Measurements from ENCODE around the gene PIK3CB. TPM values are rescaled to one million over a fixed set of nuclear protein-coding genes. Genes with fewer than 3 reads are reported as not detected.

Gene PIK3CB
- total and polyA plus RNA-seq, 4 donors = 4.7 to 15.9 (median 11.1) TPM

DNA sequence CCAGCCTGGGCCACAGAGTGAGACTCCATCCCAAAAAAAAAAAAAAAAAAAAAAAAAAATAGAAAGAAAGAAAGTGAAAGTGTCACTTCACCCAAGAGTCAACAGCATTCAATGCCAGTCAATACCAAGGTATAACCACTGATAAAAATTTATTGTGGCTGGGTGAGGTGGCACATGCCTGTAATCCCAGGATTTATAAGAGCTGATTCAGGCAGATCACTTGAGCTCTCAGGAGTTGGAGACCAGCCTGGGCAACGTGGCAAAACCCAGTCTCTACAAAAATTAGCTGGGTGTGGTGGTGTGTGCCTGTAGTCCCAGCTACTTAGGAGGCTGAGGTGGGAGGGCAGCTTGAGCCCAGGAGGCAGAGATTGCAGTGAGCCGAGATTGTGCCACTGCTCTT is 46.5 kb upstream of the PIK3CB start:
- Histone ChIP-seq H3K27ac (ENCODE audit: low read depth in 1 of 2, low read length in 2 of 2) (no peak overlapping the region), H3K9me3 (ENCODE audit: control insufficient read depth in 4 of 4, low read length in 3 of 4) (no peaks in the 10 kb centered on the region), H3K4me3 (ENCODE audit: low read depth in 1 of 3, low read length in 3 of 3) (no peak overlapping the region), H3K4me1 (ENCODE audit: control insufficient read depth in 4 of 4, insufficient read depth in 4 of 4, low read length in 3 of 4) (no peaks in the 10 kb centered on the region), H3K36me3 (ENCODE audit: control insufficient read depth in 4 of 4, insufficient read depth in 3 of 4, low read depth in 1 of 4, low read length in 3 of 4) (no peaks in the 10 kb centered on the region), H3K9ac (ENCODE audit: low read depth in 1 of 2, low read length in 2 of 2) (no peak overlapping the region), H3K27me3 (ENCODE audit: control insufficient read depth in 4 of 4, insufficient read depth in 4 of 4, low read length in 3 of 4) (no peaks in the 10 kb centered on the region)
- TF ChIP-seq NR2F2 (IDR thresholded peaks at IDR 0.05) (no peak), FOXA1 (IDR thresholded peaks at IDR 0.05) (no peak), ZBTB33 (IDR thresholded peaks at IDR 0.05) (no peak), YY1 (IDR thresholded peaks at IDR 0.05) (no peak), TAF1 (conservative IDR thresholded peaks at IDR 0.05) (no peak), GABPA (IDR thresholded peaks at IDR 0.05 in 1 of 2, conservative IDR thresholded peaks at IDR 0.05 in 1 of 2) (no peak), HNF4G (IDR thresholded peaks at IDR 0.05) (no peak)
- TF ChIP-seq, protein P1, sequence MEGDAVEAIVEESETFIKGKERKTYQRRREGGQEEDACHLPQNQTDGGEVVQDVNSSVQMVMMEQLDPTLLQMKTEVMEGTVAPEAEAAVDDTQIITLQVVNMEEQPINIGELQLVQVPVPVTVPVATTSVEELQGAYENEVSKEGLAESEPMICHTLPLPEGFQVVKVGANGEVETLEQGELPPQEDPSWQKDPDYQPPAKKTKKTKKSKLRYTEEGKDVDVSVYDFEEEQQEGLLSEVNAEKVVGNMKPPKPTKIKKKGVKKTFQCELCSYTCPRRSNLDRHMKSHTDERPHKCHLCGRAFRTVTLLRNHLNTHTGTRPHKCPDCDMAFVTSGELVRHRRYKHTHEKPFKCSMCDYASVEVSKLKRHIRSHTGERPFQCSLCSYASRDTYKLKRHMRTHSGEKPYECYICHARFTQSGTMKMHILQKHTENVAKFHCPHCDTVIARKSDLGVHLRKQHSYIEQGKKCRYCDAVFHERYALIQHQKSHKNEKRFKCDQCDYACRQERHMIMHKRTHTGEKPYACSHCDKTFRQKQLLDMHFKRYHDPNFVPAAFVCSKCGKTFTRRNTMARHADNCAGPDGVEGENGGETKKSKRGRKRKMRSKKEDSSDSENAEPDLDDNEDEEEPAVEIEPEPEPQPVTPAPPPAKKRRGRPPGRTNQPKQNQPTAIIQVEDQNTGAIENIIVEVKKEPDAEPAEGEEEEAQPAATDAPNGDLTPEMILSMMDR (IDR thresholded peaks at IDR 0.05; ENCODE audit: low read depth, low read length, missing input control) = no peak
- TF ChIP-seq, protein P2, sequence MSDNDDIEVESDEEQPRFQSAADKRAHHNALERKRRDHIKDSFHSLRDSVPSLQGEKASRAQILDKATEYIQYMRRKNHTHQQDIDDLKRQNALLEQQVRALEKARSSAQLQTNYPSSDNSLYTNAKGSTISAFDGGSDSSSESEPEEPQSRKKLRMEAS (IDR thresholded peaks at IDR 0.05) = no peak
- TF ChIP-seq, protein P3, sequence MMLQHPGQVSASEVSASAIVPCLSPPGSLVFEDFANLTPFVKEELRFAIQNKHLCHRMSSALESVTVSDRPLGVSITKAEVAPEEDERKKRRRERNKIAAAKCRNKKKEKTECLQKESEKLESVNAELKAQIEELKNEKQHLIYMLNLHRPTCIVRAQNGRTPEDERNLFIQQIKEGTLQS (IDR thresholded peaks at IDR 0.05) = no peak
- 82% methylated on average over 2 of the region's 2 CpGs for WGBS
- DNase-seq (ENCODE audit: low spot score) = no peak

DNA sequence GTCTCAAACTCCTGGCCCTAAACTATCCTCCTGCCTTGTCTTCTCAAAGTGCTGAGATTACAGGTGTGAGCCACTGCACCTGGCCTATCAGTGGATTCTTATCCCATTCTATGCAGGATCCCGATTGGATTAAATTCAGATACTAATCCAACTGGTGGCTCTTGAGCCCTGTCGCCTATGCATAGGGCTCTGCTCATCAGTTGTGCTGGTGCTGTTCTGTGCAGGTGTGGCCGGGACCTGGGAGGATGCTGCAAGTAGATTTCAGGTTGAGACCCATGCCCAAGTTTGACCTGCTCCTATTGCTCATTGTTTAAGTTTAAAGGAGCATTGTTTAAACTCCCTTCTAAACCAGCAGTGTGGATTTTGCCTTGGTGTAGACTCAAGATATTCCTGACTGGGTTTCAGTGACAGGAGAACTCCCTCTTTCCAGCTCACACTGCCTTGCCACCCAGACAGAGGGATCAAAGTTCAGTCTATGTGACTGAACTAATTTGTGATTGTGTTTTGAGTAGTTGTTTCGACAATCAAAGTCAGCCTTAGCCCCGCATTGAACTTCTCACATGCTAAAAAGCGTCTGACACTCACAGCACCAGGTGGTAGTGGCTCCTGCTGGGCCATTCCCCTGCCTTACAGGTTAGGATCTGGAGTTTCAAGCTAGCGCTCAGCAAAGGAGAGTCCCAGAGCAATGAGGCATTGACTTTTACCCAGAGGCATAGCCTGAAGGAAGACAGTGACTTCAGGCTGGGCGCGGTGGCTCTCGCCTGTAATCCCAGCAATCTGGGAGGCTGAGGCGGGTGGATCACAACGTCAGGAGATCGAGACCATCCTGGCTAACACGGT is 45.0 kb upstream of the PIK3CB start:
- H3K27me3 ChIP-seq (ENCODE audit: control insufficient read depth in 4 of 4, insufficient read depth in 4 of 4, low read length in 3 of 4) = no peaks in the 10 kb centered on the region
- TF ChIP-seq YY1 (IDR thresholded peaks at IDR 0.05) = no peak
- TF ChIP-seq TAF1 (conservative IDR thresholded peaks at IDR 0.05) = no peak
- no peak for TF ChIP-seq RXRA (IDR thresholded peaks at IDR 0.05)
- TF ChIP-seq, protein P3 (IDR thresholded peaks at IDR 0.05) = no peak
- TF ChIP-seq FOXA1 (IDR thresholded peaks at IDR 0.05) = no peak
- no peak for TF ChIP-seq FOXA2 (IDR thresholded peaks at IDR 0.05)
- no peak for TF ChIP-seq HNF4A (conservative IDR thresholded peaks at IDR 0.05)
- no peak overlapping the region for H3K27ac ChIP-seq (ENCODE audit: low read depth in 1 of 2, low read length in 2 of 2)
- WGBS = 74% methylated on average over 14 of the region's 14 CpGs
- H3K9ac ChIP-seq (ENCODE audit: low read depth in 1 of 2, low read length in 2 of 2) = no peak overlapping the region
- no peak overlapping the region for H3K4me3 ChIP-seq (ENCODE audit: low read depth in 1 of 3, low read length in 3 of 3)
- H3K9me3 ChIP-seq (ENCODE audit: control insufficient read depth in 4 of 4, low read length in 3 of 4) = peaks cover 0 to 1% (median 0%) of the 10 kb centered on the region in 4 donors
- no peaks in the 10 kb centered on the region for H3K4me1 ChIP-seq (ENCODE audit: control insufficient read depth in 4 of 4, insufficient read depth in 4 of 4, low read length in 3 of 4)
- no peak for DNase-seq (ENCODE audit: low spot score)
- H3K36me3 ChIP-seq (ENCODE audit: control insufficient read depth in 4 of 4, insufficient read depth in 3 of 4, low read depth in 1 of 4, low read length in 3 of 4) = no peaks in the 10 kb centered on the region

Measured in liver (tissue), 9 donors.